Bronchial epithelial cell (primary cell): ENCODE data around the gene GPSM1. TPM values are rescaled to one million over a fixed set of nuclear protein-coding genes. Genes with fewer than 3 reads are reported as not detected.

Experiments
- DNase-seq: peaks from one replicate; pipeline ENCODE4 v3.0.0-alpha.2; 2010; ENCODE audit warnings: low read depth
- FAIRE-seq: peaks from 2 replicates; lab custom pipeline; 2011; peaks lifted over from hg19 to GRCh38; lab: Jason Lieb, UNC
- H3K27me3 ChIP-seq: 2 replicates; pipeline ENCODE4 v1.5.1; 2011; ENCODE audit warnings: low read length; ENCODE audit not compliant: control insufficient read depth, insufficient read depth
- H3K36me3 ChIP-seq: 2 replicates; pipeline ENCODE4 v1.5.1; 2011; ENCODE audit warnings: low read length; ENCODE audit not compliant: control insufficient read depth, insufficient read depth
- H3K4me3 ChIP-seq: 2 replicates; pipeline ENCODE4 v1.5.1; 2011; ENCODE audit warnings: mild to moderate bottlenecking, low read depth, low read length, control low read depth
- total RNA-seq: library from RNA; depleted of rRNA; stranded (reverse); fragments of >200 nt; gene quantifications from 2 replicates; pipeline ENCODE4 v1.2.1, GENCODE V29; 2014
- TF ChIP-seq, protein P1 (sequence below): IDR thresholded peaks from 2 replicates; pipeline ENCODE4 v1.5.1; 2011; ENCODE audit warnings: mild to moderate bottlenecking, moderate library complexity, low read length, control low read depth, inconsistent platforms; ENCODE audit not compliant: insufficient read depth, severe bottlenecking

GPSM1 gene
- total RNA-seq, 1 donor from 2014 or later = 13.4 TPM

DNA sequence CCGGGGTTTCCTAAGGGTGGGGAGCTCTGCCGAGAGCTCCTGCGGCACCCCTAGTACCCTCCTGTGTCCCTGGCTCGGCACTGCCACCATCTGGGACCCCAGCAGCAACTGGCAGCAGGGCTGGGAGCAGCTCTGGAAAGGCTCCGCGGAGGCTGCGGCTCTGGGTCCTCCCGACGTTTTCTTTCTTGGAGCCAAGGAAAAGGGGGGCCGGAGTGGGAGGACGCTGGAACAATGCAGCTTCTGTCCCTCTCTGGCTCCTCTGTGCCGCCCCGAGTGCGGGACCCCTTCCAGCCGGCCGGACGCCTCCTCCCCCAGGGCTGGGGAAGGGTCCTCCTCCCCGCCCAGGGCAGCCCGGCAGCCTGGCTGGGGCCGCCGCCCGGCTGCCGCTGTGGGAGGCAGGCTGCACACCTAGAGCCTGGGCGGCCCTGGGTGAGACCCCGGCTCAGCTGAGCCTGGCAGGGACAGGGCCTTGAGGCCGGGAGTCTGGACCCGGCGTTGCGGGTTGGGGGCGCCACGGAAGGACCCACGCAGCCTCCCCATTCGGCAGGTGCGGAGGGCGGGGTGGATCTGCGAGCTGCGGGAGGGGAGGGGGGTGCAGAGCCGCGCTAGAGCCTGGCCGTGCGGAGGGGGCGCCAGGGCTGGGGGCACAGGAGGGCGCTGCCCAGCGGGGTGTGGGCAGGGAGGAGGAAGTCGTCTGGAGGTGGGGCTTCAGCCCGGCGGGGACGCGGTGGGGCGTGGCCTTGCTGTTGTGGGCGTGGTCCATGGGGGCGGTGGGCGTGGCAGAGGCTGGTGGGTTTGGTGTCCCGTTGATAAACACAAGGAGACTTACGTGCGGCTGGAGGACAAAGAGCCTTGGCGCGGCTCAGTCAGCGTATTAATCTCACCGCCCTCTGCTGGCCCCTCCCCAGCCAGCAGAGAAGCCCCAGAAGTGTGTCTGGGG, 15.1 kb downstream of the GPSM1 start:
- Histone ChIP-seq H3K27me3 (peaks cover 2% of the 10 kb centered on the region), H3K4me3 (peak overlapping the region; percentile 33), H3K36me3 (peaks cover 1% of the 10 kb centered on the region)
- DNase-seq = peak; percentile 60
- no peak for FAIRE-seq
- TF ChIP-seq, protein P1, sequence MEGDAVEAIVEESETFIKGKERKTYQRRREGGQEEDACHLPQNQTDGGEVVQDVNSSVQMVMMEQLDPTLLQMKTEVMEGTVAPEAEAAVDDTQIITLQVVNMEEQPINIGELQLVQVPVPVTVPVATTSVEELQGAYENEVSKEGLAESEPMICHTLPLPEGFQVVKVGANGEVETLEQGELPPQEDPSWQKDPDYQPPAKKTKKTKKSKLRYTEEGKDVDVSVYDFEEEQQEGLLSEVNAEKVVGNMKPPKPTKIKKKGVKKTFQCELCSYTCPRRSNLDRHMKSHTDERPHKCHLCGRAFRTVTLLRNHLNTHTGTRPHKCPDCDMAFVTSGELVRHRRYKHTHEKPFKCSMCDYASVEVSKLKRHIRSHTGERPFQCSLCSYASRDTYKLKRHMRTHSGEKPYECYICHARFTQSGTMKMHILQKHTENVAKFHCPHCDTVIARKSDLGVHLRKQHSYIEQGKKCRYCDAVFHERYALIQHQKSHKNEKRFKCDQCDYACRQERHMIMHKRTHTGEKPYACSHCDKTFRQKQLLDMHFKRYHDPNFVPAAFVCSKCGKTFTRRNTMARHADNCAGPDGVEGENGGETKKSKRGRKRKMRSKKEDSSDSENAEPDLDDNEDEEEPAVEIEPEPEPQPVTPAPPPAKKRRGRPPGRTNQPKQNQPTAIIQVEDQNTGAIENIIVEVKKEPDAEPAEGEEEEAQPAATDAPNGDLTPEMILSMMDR = no peak

DNA sequence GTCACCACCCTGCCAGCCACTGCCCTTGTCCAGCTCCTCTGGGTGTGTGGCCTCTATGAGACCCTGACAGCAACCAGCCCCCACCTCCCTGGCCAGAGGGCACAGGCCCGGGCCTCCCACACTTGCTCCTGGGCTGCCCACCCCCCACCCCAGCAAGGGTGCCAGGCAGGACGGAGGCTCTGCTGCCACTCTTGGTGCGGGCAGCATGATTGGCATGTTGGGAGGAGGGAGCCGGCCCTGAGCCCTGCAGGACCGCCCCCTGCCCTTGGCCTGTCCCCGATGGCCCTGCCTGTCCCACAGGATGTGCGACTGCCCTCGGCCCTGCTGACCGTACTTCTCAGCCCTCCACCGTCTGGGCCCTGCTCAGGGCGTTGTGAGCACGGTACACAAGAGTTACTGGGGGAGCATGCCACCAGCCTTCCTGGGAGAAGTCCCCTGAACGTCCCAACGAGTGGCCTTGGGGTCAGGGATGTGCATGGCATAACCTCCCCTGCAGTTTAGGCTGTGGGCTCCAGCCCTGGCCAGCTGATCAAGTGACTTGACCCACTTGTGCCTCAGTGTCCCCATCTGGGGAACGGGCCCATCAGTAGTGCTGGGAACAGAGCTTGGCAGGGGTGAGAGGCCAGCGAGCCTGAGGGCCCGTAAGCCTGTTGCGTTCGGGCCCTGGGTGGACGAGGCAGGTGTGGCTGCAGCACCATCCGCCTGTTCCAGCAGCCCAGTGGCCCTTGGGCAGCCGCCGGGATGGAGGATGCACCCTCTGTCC, 16.0 kb downstream of the GPSM1 start:
- FAIRE-seq (no peak), DNase-seq (no peak)
- Histone ChIP-seq H3K4me3 (no peak overlapping the region), H3K36me3 (peaks cover 1% of the 10 kb centered on the region), H3K27me3 (peaks cover 2% of the 10 kb centered on the region)
- TF ChIP-seq, protein P1 = no peak

DNA sequence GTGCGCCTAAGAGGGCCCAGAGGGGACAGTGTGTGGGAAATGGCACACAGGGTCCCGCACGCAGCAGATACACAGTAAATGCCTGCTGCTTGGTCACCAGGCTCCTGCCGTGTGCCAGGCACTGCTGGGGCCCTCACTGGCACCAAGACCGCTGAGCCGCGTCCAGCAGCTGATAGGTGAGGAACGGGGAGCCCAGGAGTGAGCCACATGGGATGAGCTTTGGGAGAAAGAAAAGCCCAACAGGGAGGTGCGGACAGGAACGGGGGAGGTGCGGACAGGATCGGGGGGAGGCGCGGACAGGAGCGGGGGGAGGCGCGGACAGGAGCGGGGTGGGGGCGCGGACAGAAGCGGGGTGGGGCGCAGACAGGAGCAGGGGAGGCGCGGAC, 16.5 kb downstream of the GPSM1 start:
- DNase-seq = no peak

DNA sequence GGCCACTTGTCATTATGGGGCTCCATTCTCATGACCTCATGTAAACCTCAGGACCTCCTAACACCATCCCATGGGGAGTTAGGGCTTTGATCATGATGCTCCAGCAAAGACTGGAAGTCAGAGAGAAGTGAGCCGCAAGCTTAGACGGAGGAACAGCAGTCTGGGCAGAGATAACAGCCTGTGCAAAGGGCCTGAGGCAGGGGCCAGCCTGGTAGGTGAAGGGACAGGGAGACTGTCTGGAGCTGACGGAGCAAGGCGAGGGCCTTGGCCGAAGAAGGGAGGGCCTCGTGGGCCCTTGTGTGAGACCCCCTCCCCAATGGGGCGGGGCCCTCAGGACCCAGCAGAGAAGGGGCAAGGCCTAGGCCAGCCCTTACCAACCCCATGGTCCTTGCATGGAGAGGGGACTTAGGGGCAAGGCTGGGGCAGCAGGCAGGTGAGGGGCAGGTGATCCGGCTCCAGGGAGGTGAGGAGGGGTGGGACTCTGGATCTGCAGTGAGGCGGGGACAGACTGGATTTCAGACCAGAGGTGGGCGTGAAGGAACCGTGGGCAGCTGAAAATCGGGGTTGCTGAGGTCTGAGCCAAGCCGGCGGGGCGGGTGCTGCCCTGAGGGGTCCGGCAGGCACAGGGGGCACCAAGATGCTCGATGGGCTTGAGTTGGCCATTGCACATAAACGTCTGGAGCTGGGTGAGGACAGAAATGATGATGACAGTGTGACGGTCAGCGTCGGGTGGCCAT, 17.4 kb downstream of the GPSM1 start:
- TF ChIP-seq, protein P1 = no peak
- Histone ChIP-seq H3K4me3 (no peak overlapping the region), H3K36me3 (peaks cover 1% of the 10 kb centered on the region), H3K27me3 (peaks cover 2% of the 10 kb centered on the region)
- DNase-seq (no peak), FAIRE-seq (no peak)

More for the DNA sequence above, 16.5 kb downstream of the GPSM1 start:
- Histone ChIP-seq H3K36me3 (peaks cover 1% of the 10 kb centered on the region), H3K27me3 (peaks cover 2% of the 10 kb centered on the region), H3K4me3 (no peak overlapping the region)
- FAIRE-seq = no peak
- TF ChIP-seq, protein P1 = no peak

DNA sequence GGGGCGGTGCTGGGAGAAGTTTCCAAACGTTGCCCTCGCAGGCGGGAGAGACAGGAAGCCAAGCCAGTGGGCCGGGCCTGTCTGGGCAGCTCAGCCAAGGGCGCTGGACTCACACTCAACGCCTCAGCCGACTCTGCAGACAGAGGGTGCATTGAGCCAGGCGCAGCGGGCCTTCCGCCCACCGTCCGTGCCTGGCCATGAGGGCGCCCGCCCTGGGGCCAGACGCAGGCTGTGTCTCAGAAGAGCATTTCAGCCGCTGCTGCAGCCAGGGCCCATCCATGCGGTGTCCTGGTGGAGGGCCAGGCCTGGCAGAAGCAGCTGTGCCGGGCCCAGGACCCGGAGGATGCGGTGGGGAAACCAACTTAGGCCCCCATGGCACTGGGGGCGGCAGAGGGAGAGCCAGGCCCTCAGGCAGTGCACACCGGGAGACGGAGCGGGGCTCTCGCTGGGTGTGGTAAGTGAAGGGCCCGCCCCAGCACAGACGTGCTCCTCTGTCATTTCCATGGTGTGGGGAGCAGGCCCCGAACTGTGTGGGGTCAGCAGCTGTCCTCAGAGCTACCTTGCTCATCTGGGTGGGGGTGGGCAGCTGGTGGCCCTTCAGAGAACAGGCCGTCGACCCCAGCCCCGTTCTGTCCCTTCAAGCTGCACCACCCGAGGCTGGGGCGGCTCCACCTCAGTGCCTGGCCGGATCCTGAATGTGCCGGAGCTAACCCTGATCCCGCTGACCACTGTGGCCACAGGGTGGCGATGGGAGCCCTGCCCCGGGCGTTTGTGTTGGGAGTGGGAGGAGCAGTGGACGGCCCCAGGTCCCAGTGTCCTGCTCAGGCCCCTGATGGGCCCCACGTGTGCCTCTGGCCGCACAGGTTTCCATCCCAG, 18.2 kb downstream of the GPSM1 start:
- Histone ChIP-seq H3K4me3 (no peak overlapping the region), H3K36me3 (no peaks in the 10 kb centered on the region), H3K27me3 (peaks cover 2% of the 10 kb centered on the region)
- TF ChIP-seq, protein P1 = peak; percentile 12
- FAIRE-seq (no peak), DNase-seq (no peak)
